Endothelial cell of umbilical vein (primary cell): ENCODE results near the gene CNPPD1. TPM values are rescaled to one million over a fixed set of nuclear protein-coding genes. Genes with fewer than 3 reads are reported as not detected.

Experiments
- BruUV-seq: library from RNA; stranded (reverse); fragments of 400-500 nt; replicated peaks from 2 replicates; lab custom pipeline; 2021; lab: Mats Ljungman, UMichigan
- CTCF ChIA-PET: fragments of 300-600, 350-600 bp; sonication (Branson Sonifier 250); formaldehyde crosslinking; loops from one replicate; lab custom pipeline; 2021; ENCODE audit warnings: antibody characterized with exemption, inconsistent platforms; lab: Charles Lee
- POLR2A ChIA-PET: fragments of 300-600, 350-600 bp; sonication (Branson Sonifier 250); formaldehyde crosslinking; loops from one replicate; lab custom pipeline; 2021; ENCODE audit warnings: antibody characterized with exemption, inconsistent platforms; lab: Charles Lee
- DNase-seq: peaks from one replicate; pipeline ENCODE4 v3.0.0-alpha.2; 2011; ENCODE audit warnings: low read depth, low spot score
- FAIRE-seq: peaks from 2 replicates; lab custom pipeline; 2011; peaks lifted over from hg19 to GRCh38; lab: Jason Lieb, UNC
- H2AFZ ChIP-seq: 2 replicates; pipeline ENCODE4 v1.6.0; 2012; ENCODE audit warnings: low read depth, low read length, control low read depth, inconsistent platforms
- H3K27ac ChIP-seq: 2 replicates; pipeline ENCODE4 v1.5.1; 2011; ENCODE audit warnings: low read depth, mild to moderate bottlenecking, control low read depth, low read length, moderate library complexity; ENCODE audit not compliant: insufficient read depth
- H3K27me3 ChIP-seq, 2 experiments: 2 replicates each; pipeline versions ENCODE4 v1.6.0 to v1.6.1; 2011; ENCODE audit warnings: low read length in 2 of 2, mixed read lengths in 1 of 2; ENCODE audit not compliant: control insufficient read depth in 2 of 2, insufficient read depth in 2 of 2
- H3K36me3 ChIP-seq, 2 experiments: 2 replicates in 1 of 2; 3 replicates in 1 of 2; pipeline ENCODE4 v1.5.1; 2011; ENCODE audit warnings: low read length in 2 of 2, mild to moderate bottlenecking in 1 of 2, moderate library complexity in 1 of 2; ENCODE audit not compliant: control insufficient read depth in 2 of 2, insufficient read depth in 2 of 2; ENCODE audit errors: extremely low read depth in 1 of 2
- H3K4me1 ChIP-seq: 3 replicates; pipeline ENCODE4 v1.5.1; 2011; ENCODE audit warnings: mild to moderate bottlenecking, low read length; ENCODE audit not compliant: control insufficient read depth, insufficient read depth; ENCODE audit errors: extremely low read depth
- H3K4me2 ChIP-seq: 2 replicates; pipeline ENCODE4 v1.6.1; 2011; ENCODE audit warnings: low read length, control low read depth, mixed read lengths; ENCODE audit not compliant: insufficient read depth
- H3K4me3 ChIP-seq, 3 experiments: fragments of 200-600 bp in 1 of 3; sonication (generic), shearing (Covaris generic) in 1 of 3; replicated peaks in 1 of 3; 2 replicates each; pipeline ENCODE4 v1.5.1; 2011 to 2016; ENCODE audit warnings: control low read depth in 3 of 3, low read length in 3 of 3, mild to moderate bottlenecking in 2 of 3, inconsistent platforms in 1 of 3, low read depth in 1 of 3, moderate library complexity in 1 of 3; ENCODE audit not compliant: insufficient read depth in 1 of 3
- H3K79me2 ChIP-seq: 2 replicates; pipeline ENCODE4 v1.6.0; 2012; ENCODE audit warnings: low read length, inconsistent platforms; ENCODE audit not compliant: control insufficient read depth, insufficient read depth
- H3K9ac ChIP-seq: replicated peaks from 2 replicates; pipeline ENCODE3; 2011; ENCODE audit warnings: low read length, control low read depth; ENCODE audit not compliant: insufficient read depth; ENCODE audit errors: extremely low read depth
- H3K9me1 ChIP-seq: replicated peaks from 3 replicates; pipeline ENCODE4 v1.6.0; 2011; ENCODE audit warnings: mild to moderate bottlenecking, low read length; ENCODE audit not compliant: control insufficient read depth, insufficient read depth; ENCODE audit errors: extremely low read depth
- H3K9me3 ChIP-seq: replicated peaks from 2 replicates; pipeline ENCODE4 v1.5.1; 2012; ENCODE audit warnings: low read length, inconsistent platforms; ENCODE audit not compliant: control insufficient read depth, insufficient read depth
- H4K20me1 ChIP-seq: replicated peaks from 2 replicates; pipeline ENCODE3; 2011; ENCODE audit warnings: mild to moderate bottlenecking, low read length; ENCODE audit not compliant: control insufficient read depth, insufficient read depth; ENCODE audit errors: extremely low read depth
- EZH2 ChIP-seq: IDR thresholded peaks from 2 replicates; pipeline ENCODE4 v1.6.1; 2012; ENCODE audit warnings: borderline replicate concordance, low read depth, mild to moderate bottlenecking, moderate library complexity, low read length, inconsistent platforms; ENCODE audit not compliant: severe bottlenecking
- JUN ChIP-seq: IDR thresholded peaks from 2 replicates; pipeline ENCODE4 v1.6.1; 2011; ENCODE audit warnings: borderline replicate concordance, low read depth; ENCODE audit not compliant: insufficient read length, insufficient read depth
- MYC ChIP-seq: IDR thresholded peaks from one replicate; pipeline ENCODE4 v1.6.1; 2011; ENCODE audit warnings: mild to moderate bottlenecking, low read depth, low read length
- POLR2AphosphoS5 ChIP-seq: IDR thresholded peaks from 2 replicates; pipeline ENCODE4 v1.6.1; 2012; ENCODE audit warnings: low read depth, mild to moderate bottlenecking, control low read depth, low read length, moderate library complexity; ENCODE audit not compliant: insufficient read depth
- dilution Hi-C: fragments of 300-500 bp; cut with MboI; formaldehyde crosslinking; loops from one replicate; pipeline ENCODE4 v1.15.0; 2019; ENCODE audit warnings: low sequenced_read_pairs; ENCODE audit not compliant: extremely low pct_ligation_motif_present
- intact Hi-C: fragments of 100-400 bp; cut with micrococcal nuclease; formaldehyde crosslinking; loops from one replicate; pipeline ENCODE4 v1.10.0; 2022
- polyA plus RNA-seq, 4 experiments: library from polyadenylated mRNA; depleted of rRNA in 3 of 4; stranded (reverse) in 3 of 4; unstranded in 1 of 4; fragments of >200 nt; gene quantifications; 2 replicates each; pipeline versions ENCODE4 v1.2.1 to v1.2.3, GENCODE V29; 2011 to 2012; ENCODE audit warnings: missing spikeins in 1 of 4
- total RNA-seq: library from RNA; stranded (reverse); gene quantifications from 2 replicates; pipeline ENCODE4 v1.2.3, GENCODE V29; 2021
- TF ChIP-seq, protein P1 (sequence below), 2 donors: IDR thresholded peaks; 1 replicate in 1 of 2; 2 replicates in 1 of 2; pipeline ENCODE4 v1.5.1; 2011; ENCODE audit warnings: low read length in 2 of 2, mild to moderate bottlenecking in 2 of 2, moderate library complexity in 2 of 2, control low read depth in 1 of 2, inconsistent platforms in 1 of 2, low read depth in 1 of 2; ENCODE audit not compliant: insufficient read depth in 1 of 2; ENCODE audit errors: extremely low read depth in 1 of 2

CNPPD1 gene
- total and polyA plus RNA-seq, 2 donors (not counting 3 experiments of a cell fraction or from before 2014, with no cell fraction given), result 44.0 to 55.7 TPM

GRCh38 chr2:219218217-219218731, 41.5 kb upstream of the CNPPD1 start:
- DNase-seq (peak; percentile 79), FAIRE-seq (peak; percentile 44)
- BruUV-seq, result no TSS peak

More at GRCh38 chr2:219218217-219218731, 41.5 kb upstream of the CNPPD1 start:
- H3K27ac ChIP-seq, result peak overlapping the region; percentile 82
- ChIA-PET POLR2A (interaction anchor here (0.5 to 1.2 kb wide), 4 partner anchors 11 to 69 kb away, joined by 4 to 7 read pairs (median 5); partner anchors contain the start of genes ANKZF1 and ATG9A), CTCF (interaction anchor here (0.8 to 2.2 kb wide), 9 partner anchors 12 to 320 kb away, joined by 3 to 12 read pairs (median 4); partner anchors contain the start of genes ANKZF1, ATG9A, CNPPD1 and DNAJB2)
- TF ChIP-seq JUN, result no peak
- TF ChIP-seq POLR2AphosphoS5, result no peak
- TF ChIP-seq MYC, result no peak
- TF ChIP-seq EZH2, result no peak
- TF ChIP-seq, protein P1, sequence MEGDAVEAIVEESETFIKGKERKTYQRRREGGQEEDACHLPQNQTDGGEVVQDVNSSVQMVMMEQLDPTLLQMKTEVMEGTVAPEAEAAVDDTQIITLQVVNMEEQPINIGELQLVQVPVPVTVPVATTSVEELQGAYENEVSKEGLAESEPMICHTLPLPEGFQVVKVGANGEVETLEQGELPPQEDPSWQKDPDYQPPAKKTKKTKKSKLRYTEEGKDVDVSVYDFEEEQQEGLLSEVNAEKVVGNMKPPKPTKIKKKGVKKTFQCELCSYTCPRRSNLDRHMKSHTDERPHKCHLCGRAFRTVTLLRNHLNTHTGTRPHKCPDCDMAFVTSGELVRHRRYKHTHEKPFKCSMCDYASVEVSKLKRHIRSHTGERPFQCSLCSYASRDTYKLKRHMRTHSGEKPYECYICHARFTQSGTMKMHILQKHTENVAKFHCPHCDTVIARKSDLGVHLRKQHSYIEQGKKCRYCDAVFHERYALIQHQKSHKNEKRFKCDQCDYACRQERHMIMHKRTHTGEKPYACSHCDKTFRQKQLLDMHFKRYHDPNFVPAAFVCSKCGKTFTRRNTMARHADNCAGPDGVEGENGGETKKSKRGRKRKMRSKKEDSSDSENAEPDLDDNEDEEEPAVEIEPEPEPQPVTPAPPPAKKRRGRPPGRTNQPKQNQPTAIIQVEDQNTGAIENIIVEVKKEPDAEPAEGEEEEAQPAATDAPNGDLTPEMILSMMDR (IDR thresholded peaks at IDR 0.05; ENCODE audit: extremely low read depth in 1 of 2, insufficient read depth in 1 of 2, low read depth in 1 of 2, low read length in 2 of 2), result no peak
- H3K27me3 ChIP-seq, result no peaks in the 10 kb centered on the region
- intact Hi-C loops, result loop anchor here (1.0 to 5.0 kb wide), 10 partner anchors 11 to 169 kb away; partner anchors contain the start of genes ANKZF1, ATG9A, DNAJB2 and DNPEP
- H3K4me2 ChIP-seq, result peak overlapping the region; percentile 83
- no peaks in the 10 kb centered on the region for H3K9me3 ChIP-seq
- peak overlapping the region; percentile 19 for H3K9ac ChIP-seq
- H3K4me3 ChIP-seq, result peak overlapping the region; percentile 20 to 55 (median 46)
- peak overlapping the region; percentile 56 for H2AFZ ChIP-seq
- H3K4me1 ChIP-seq, result peaks cover 14% of the 10 kb centered on the region
- no peaks in the 10 kb centered on the region for H3K79me2 ChIP-seq
- peaks cover 3 to 24% of the 10 kb centered on the region in 2 experiments for H3K36me3 ChIP-seq
- dilution Hi-C loops, result no loop called here
- no peaks in the 10 kb centered on the region for H3K9me1 ChIP-seq
- H4K20me1 ChIP-seq, result no peaks in the 10 kb centered on the region
